KG1 (cell line): ENCODE data around the gene PCSK5.

ENCODE experiments used
- DNase-seq: peaks from one replicate; lab custom pipeline; 2025; lab: John Stamatoyannopoulos, UW

PCSK5 gene

DNA sequence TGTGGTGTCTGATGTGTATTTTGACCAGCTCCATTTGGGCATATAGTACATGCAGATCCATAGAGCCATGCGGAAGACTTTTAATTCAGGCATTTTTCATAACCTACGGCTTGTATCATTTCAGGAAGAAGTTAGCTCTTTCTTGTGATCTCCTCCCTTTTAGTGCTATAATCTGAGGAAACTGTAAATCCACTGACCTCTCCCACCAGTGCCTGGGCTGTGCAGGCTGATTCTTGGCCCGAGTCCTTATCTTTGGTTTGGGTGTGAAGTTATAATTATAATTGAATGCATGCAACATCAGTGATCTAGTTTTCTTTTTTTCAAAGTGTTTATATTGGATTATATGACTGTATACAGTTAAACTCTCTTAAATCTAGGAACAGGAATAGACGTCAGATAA lies 247.9 kb downstream of the PCSK5 start:
- no peak for DNase-seq

DNA sequence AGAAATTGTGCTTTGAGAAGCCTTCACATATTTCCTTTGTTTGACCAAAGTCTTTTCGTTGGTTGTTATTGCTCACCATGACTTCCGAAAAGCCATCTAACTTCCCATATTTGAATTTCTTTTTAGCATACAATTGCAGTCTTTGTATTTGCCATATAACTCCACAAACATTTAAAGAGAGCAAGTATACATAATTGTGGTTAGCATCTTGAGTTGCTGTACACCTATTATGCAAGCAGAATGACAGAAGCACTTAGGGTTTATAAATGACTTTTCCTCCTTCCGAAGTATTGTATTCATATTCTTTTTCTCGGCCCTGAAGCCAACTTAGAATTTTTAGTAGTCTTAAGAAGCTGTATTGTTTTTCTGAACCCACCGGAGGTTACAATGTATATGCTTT lies 253.4 kb downstream of the PCSK5 start:
- DNase-seq, result no peak

DNA sequence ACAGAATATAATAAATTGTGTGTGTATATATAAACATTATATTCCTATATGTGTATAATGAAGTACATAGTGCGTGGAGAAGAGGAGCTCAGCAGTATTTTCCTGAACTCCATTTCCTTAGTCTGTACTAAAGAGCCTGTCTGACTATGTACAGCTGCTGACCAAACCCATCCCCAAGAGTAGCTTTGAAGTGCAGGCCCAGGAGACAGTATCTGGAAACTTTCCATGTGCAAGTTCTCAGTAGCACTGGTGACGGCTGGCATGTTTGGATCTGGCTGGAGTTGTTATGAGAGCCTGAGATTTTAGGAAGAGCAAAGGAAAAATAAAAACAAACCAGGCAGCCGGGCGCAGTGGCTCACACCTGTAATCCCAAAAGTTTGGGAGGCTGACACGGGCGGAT lies 259.5 kb downstream of the PCSK5 start:
- no peak for DNase-seq

DNA sequence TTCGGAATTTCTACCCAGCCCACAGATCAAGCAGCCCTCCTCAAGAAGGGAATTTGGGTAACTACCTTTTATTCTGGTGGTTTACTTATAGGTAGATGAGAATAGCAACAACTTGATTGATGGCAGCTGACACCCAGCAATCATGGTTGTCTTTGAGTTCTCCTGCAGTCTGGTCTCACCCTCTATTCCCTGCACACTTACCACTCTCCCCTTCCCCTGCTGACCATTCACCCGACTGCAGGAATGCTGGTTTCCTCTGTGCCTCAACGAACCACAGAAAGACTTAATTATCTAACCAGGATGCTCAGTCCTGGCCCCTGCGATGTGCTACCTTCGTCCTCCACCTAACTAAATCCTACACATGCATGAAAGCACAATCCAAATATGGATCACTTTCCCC lies 260.8 kb downstream of the PCSK5 start:
- no peak for DNase-seq

DNA sequence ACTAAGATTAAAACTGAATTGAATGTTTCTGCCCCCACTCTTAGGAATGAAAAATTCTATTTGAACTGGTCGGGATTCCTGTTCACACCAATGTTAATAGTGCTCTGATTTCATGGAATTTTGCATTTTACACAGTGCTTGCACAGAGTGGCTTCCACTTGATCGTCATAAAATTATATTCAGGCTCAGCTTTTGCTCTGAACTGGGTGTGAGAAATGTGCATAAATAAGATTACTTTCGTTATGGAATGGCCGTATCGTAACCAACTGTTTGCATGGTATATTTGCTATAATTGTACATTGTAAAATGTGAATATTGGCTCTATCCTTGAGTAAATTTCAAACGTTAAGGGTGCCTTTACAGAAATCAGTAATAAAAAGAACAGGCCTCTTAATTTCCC lies 262.9 kb downstream of the PCSK5 start:
- DNase-seq, result no peak

DNA sequence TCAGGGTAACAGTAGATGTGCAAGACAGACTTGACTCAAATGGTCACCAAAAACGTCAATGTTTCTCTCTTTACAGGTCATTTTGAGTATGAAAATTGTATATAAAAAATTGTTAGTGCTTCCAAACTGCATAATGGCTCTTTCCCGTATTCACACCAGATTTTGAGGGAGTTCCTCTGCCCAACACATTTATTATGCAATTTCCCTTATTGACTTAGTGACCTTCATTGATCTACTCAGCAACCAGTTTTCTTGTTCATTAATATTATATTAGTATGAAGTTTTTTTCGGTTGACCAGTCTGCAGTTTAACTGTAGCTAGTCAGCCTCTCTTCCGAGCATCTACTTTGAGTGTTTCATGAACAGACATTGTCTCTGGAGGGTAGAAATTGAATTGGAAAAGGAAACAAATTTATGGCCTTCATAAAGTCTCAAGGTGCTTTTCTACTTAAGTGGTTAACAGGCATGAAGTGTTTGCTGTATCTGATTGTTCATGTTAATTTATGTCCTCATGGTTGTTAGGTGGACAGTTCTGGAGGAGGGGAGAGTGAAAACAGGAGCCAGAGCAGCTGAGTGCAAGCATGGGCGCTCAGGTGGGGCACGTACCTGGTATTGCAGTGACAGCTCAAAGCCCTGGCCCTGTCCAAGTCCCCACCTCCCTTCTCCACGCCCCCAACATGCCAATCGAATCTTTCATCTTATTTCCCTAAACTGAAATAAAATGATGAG lies 263.6 kb downstream of the PCSK5 start:
- no peak for DNase-seq

DNA sequence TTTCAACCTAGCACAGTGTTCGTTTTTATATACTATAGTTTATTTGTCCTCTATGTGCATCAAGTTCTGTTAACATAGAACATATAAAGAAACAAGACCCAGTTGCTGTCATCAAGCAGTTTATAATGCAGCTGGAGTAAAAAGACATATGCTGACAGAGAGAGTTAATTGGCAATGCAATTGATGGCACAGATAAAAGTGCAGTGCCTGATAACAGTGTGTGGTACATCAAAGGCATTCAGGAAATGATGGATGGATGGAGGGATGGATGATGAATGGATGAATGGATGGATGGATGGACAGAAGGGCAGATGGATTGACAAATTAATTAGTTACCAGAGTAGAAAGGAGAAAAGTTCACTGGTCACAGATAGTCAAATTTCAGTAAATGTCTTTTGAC lies 264.9 kb downstream of the PCSK5 start:
- no peak for DNase-seq

DNA sequence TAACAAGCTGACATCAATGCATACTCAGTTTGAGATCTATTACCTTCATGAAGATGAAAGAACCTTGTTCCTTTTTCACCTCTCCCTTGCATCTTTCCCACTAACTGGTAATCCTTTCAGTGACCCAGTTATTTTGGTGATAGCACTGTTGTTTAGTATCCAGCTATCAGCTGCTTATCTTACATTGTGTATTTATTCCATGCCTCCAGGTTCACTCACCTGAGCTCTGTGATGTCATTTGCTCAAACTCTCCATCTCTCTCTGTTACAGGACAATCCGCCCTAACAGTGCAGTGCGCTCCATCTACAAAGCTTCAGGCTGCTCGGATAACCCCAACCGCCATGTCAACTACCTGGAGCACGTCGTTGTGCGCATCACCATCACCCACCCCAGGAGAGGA lies 268.2 kb downstream of the PCSK5 start:
- DNase-seq, result no peak

DNA sequence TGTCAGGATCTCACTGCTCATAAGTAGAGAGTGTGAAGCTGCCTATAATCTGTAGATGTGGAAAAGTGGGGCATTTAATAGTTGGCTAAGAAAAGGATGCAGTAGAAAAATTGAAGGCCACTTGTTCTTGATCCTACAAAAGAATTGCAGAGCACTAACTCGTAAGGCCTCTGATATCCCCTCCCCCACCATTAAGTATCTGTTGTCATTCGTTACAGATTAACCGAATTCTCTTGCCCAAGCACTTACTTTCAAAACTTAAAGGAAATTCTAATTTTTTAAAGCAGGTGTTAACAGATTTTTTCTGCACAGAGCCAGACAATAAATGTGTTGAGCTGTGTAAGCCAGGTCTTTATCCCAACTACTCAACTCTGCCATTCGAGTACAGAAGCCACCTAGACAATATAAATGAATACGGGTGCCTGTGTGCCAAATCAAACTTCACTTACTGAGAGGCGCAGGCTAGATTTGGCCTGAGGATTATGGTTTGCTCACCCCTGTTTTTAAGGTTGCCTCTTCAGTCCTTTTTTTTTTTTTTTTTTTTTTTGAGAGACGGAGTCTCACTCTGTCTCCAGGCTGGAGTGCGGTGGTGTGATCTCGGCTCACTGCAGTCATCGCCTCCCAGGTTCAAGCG lies 268.9 kb downstream of the PCSK5 start:
- no peak for DNase-seq

DNA sequence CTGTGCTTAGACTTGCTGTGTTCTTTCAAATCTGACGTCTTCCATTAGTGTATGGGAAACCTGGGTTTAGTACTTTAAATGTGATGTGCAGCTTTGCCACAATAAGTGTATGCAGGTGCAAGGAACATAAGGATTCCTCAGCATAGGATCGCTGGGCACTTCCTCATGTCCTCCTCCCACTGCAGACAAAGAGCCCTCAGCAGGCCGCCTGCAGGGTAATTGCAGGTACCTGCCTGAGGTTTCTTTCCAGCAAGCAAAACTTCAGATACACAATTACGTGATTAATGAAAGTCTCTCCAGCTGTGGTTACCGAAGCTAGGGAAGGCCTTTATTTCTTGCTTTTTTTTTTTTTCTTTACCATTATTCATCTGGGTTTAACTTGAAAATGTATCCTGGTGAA lies 270.6 kb downstream of the PCSK5 start:
- DNase-seq, result no peak

DNA sequence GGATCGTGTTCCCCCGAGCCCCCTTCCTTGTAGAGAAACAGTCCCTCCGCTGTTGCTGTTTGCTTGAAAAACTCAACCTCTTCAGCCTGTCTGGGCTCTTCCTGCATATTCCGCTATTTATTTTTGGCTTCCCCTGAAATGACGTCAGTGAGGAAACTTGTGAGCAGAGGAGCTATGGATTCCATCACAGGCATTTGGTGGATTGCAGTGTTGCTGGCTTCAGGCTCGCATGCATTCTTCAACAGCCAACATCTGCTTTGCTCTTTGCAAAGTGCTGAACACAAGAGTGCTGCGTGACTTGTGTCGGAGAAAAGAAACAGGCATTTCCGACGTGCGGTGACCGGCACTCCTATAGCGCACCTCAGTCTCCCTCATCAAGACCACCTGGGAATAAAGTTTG lies 271.1 kb downstream of the PCSK5 start:
- DNase-seq, result no peak

DNA sequence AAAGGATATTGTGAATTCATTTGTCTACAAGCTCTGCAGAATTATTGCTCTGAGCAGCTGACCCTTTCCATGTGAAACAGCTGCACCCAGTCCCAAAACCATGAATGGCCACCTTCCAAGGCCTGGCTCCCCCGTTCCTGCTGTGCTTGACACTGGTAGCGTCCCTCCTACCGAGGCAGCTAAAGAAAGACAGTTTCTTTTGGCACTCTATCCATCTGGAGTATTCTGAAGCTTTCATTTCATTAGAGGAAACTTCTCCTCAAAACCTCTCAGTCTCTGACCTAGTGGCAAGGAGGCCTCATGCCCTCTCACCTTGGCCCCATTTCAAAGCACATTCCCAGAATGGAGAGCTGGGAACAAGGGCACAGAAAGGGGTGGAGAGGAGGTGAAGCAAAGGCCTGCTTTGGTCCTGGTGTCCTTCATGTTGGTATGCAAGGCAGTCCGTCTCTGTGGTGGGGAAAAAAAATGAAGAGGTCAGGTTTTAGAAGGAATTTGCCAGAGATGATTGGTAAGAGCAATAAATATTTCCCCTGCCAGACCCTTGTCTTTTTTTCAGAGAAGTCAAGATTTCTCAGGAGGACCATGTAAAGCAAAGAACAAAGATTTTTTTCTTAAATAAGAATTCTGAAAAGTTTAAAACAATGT lies 271.7 kb downstream of the PCSK5 start:
- no peak for DNase-seq

DNA sequence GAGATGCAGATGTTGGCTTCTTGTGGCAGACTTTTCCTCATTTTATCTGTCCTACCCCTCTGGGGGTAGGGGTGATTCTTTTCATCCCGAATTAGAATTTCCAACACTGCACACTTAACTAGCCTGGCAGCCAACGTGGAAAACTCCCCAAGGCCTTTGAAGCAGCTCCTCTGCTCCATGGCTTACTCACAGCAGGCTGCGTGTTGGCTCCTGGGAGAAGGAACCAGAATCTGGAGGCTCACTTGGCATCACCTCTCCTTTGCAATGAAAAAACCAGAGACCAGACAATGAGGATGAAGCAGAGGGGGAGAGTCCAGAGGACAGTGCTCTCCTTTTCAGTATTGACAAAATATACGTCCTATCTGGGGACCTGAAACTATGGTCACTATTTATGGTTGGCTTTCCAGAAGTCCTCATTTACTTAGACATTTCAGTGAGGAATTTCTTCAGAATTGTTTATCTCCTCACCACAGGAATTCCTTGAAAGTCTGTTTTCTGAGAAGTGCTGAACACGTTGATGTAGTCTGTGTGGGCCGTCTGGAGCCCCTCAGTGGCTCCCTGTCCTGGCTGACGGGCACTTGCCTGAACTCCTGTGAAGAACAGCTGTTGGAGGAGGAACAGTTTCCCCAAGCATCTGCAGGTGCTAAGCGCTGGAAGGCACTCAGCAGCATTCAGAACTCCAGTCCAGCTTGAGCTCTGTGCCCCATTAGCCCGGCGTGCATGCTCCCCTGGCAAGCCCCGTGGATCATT lies 272.5 kb downstream of the PCSK5 start:
- DNase-seq, result no peak

DNA sequence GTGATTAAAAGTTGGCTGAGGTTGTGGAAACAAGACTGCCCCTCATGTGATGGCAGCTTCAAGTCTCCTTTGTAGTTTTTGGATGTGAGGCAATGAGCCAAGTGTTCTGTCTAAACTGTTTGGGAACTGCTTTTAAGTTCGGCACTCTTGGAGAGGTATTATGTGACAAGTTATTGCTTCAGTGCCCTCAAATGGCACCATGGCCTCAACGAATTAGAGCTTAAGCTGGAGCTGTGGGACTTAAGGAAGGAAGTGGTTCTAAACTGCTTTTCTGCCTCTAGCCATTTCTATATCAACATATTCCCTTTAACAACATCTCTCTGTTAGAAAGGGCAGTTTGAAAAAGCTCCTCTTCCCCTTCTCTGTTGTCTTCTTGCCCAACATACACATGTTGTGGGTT lies 276.1 kb downstream of the PCSK5 start:
- DNase-seq, result peak; percentile 20

DNA sequence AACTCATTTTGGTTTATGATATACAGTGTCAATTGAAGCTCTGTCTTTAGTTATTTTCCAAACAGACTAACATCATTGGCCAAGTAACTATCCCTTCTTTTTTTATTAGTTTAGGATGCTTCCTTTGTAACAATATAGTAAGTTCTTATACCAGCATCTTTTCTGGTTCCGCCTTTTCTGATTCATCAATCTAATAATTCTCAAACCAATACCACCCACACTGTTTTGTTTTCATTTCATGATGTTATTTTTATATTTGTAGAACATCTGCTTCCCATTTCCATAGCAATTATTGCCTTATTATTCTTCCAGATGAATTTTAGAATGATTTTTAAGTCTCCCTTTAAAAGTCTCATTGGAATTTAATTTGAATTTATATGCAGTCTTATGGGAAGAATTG lies 285.7 kb downstream of the PCSK5 start:
- DNase-seq, result no peak

DNA sequence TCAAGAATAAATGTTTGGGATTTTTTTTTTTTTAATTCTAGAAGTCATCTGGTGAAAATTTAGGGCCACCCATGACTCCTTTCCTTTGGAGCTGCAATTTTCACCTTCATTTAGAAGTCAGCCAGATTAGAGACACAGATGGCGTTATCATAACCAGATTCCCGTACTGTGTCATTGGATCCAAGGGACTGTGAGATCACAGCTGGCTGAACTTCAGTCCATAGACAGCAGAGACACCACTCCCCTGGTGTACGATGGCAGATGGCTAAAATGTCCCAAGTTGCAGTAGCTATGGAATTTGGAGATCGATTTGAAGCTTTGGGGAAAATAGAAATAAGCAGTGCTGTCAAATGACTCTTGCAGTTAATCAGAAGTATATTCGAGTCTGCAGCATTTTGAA lies 287.5 kb downstream of the PCSK5 start:
- DNase-seq, result no peak

DNA sequence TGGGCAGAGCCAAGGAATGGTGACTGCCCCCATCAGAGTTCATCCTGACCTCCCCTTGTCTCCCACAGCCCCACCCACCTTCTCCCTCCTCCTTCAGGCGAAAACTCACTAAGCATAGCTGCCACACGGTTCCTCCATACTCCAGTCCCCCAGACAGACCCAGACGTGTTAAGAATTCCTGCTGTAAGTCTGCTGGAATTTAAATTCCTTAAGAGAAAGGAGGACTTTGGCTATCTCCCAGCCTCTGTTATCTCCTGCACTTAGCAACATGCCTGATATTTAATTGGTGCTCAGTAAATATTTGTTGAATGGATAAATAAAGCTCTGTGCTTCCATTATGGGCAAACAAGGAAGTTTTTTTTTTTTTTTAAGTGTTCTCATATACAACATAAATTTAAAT lies 290.1 kb downstream of the PCSK5 start:
- DNase-seq, result no peak

DNA sequence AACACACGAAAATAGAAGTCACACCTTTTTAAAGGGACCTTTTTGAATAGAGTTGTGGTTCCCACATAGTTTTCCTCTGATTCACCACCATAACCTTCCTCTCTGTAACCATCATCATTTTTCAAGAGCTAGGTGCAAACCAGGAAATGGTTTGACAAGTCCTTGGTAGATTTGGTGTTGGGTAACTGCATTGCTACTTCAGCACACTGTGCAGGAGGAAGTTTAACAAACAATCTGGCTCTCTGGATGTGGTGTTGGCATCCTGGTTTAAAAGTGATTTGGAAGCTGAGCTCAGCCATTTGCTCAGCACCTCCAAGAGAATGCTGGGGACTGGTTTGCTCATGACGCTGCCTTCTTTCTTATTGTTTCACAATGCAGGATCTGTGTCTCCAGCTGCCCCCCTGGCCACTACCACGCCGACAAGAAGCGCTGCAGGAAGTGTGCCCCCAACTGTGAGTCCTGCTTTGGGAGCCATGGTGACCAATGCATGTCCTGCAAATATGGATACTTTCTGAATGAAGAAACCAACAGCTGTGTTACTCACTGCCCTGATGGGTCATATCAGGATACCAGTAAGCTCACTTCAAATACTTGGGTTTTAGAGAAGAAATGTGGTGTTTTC lies 290.7 kb downstream of the PCSK5 start:
- no peak for DNase-seq

DNA sequence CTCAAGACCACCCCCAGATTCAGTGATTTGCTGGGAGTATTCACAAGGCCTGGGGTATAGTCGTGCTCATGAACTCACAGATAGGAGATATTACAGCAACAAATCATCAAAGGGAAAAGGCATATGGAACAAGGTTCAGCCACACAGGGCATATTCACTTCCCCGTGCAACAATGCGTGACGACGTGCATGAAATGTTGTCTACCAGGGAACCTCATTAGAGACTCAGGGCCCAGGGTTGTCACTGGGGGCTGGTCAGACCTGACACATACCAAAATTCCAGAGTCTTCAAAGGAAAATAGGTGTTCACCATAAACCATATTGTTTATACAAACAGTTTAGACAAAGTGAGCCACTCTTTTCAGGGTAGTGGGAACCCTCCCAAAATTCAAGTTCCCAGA lies 291.3 kb downstream of the PCSK5 start:
- no peak for DNase-seq

DNA sequence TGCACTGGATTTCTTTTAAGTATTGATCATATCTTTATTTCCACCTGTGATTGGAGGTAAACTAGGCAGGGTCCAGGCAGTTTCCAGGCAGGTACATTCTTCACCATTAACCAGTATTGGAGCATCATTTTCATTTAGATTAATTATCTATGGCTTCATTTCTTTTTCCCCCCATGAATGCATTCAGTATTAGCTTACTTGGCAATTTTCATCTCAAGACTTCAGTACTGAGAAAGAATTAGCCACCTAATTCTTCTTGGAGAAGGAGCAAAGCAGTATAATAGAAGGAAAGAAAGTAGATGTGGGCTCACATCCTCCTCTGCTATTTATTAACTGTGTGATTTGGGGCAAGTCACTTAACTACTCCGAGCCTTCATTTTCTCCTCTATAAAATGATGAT lies 295.0 kb downstream of the PCSK5 start:
- no peak for DNase-seq

DNA sequence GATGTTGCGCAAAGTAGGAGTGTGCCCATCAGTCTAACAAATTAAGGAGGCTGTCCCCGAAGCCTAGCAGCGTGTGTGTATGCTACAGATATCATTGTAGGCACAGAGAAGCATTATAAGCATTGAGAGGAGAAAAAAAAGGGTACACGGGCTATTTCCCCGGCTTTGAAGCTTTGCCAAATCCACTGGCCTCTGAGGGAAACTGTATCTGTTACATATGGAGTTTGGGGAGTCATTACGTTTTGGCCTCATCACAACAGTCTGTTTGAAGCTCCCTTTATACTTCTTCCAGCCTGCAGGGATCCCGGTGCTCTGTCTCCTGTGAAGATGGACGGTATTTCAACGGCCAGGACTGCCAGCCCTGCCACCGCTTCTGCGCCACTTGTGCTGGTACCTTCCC lies 297.8 kb downstream of the PCSK5 start:
- no peak for DNase-seq

DNA sequence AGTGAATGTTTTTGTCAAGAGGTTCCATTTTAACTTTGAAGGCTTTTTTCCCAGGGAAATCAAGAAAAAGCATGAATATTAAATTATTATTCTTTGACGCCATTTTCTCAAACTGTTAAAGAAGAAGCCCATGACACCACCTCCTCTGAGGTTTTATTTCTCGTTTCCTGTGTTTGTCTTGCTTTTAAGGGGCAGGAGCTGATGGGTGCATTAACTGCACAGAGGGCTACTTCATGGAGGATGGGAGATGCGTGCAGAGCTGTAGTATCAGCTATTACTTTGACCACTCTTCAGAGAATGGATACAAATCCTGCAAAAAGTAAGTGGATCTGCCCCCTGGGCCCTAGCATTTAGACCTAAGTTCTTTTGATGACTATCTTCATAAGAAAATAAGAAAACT lies 298.4 kb downstream of the PCSK5 start:
- DNase-seq, result no peak
